Neural crest cell (in vitro differentiated cells): Measurements from ENCODE around the gene MMAB. TPM values are rescaled to one million over a fixed set of nuclear protein-coding genes. Genes with fewer than 3 reads are reported as not detected.

Experiments used
- DNase-seq: peaks from one replicate; pipeline ENCODE4 v3.0.0; 2021; ENCODE audit warnings: low read depth, mixed read lengths, low spot score
- H3K27ac Mint-ChIP-seq: one replicate; pipeline ENCODE4 v1.8.0; 2021; ENCODE audit warnings: mild to moderate bottlenecking, mixed read lengths; ENCODE audit not compliant: unreplicated experiment
- H3K27me3 Mint-ChIP-seq: 2 replicates; pipeline ENCODE4 v1.8.0; 2021; ENCODE audit warnings: low read depth, mild to moderate bottlenecking, mixed read lengths
- H3K36me3 Mint-ChIP-seq: 2 replicates; pipeline ENCODE4 v1.8.0; 2021; ENCODE audit warnings: low read depth, mild to moderate bottlenecking, mixed read lengths
- H3K4me1 Mint-ChIP-seq: 2 replicates; pipeline ENCODE4 v1.8.0; 2021; ENCODE audit warnings: mixed read lengths
- H3K4me3 Mint-ChIP-seq: one replicate; pipeline ENCODE4 v1.8.0; 2021; ENCODE audit warnings: mild to moderate bottlenecking, mixed read lengths
- H3K9me3 Mint-ChIP-seq: 2 replicates; pipeline ENCODE4 v1.8.0; 2021; ENCODE audit warnings: mixed read lengths
- CTCF ChIP-seq: fragments of 200-600 bp; sonication (generic); conservative IDR thresholded peaks from 2 replicates; pipeline ENCODE4 v1.5.0; 2021; ENCODE audit warnings: antibody characterized with exemption, mild to moderate bottlenecking
- total RNA-seq: library from RNA; stranded (reverse); gene quantifications from 2 replicates; pipeline ENCODE4 v1.2.1, GENCODE V29; 2021

The MMAB gene
- total RNA-seq, 1 donor from 2014 or later, result 95.6 TPM

DNA sequence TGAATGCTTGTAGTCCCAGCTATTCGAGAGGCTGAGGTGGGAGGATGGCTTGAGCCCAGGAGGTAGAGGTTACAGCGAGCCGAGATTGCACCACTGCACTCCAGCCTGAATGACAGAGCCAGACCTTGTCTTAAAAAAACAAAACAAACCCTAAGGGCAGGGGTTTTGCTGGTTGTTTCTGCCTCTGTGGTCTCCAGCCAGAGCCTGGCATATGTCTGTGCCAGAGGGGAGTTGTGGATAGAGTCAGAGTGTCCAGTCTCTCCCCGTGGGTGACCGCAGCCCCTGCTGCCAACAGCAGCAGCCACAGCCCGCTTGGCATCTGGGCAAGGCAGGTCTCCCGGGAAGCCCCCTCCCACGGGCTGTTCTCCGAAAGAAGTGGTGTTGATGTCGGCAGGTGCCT lies 37.9 kb upstream of the MMAB start:
- no peak for DNase-seq
- Mint-ChIP-seq H3K27ac (no peak overlapping the region), H3K27me3 (peaks cover 11% of the 10 kb centered on the region), H3K9me3 (no peaks in the 10 kb centered on the region), H3K36me3 (no peaks in the 10 kb centered on the region), H3K4me1 (peaks cover 27% of the 10 kb centered on the region), H3K4me3 (no peak overlapping the region)
- TF ChIP-seq CTCF, result no peak

- peaks cover 5% of the 10 kb centered on the region for H3K27me3 Mint-ChIP-seq
- no peak for DNase-seq
- no peak overlapping the region for H3K27ac Mint-ChIP-seq
- no peak for TF ChIP-seq CTCF
- no peaks in the 10 kb centered on the region for H3K9me3 Mint-ChIP-seq
- H3K4me1 Mint-ChIP-seq, result peaks cover 30% of the 10 kb centered on the region
- H3K36me3 Mint-ChIP-seq, result no peaks in the 10 kb centered on the region
- no peak overlapping the region for H3K4me3 Mint-ChIP-seq
These were observed 37.2 kb upstream of the MMAB start for GRCh38 chr12:109610523-109610922.

GRCh38 chr12:109609342-109609741 lies 36.0 kb upstream of the MMAB start:
- no peak for TF ChIP-seq CTCF
- Mint-ChIP-seq H3K9me3 (no peaks in the 10 kb centered on the region), H3K4me3 (no peak overlapping the region), H3K4me1 (peaks cover 37% of the 10 kb centered on the region), H3K36me3 (no peaks in the 10 kb centered on the region), H3K27me3 (peaks cover 7% of the 10 kb centered on the region), H3K27ac (no peak overlapping the region)
- DNase-seq, result no peak

GRCh38 chr12:109608793-109609192 lies 35.5 kb upstream of the MMAB start:
- peak overlapping the region; percentile 67 for H3K27ac Mint-ChIP-seq
- TF ChIP-seq CTCF, result no peak

GRCh38 chr12:109608270-109608669 lies 35.0 kb upstream of the MMAB start:
- Mint-ChIP-seq H3K4me1 (peaks cover 35% of the 10 kb centered on the region), H3K27ac (peak overlapping the region; percentile 67), H3K27me3 (peaks cover 7% of the 10 kb centered on the region), H3K4me3 (no peak overlapping the region), H3K36me3 (no peaks in the 10 kb centered on the region), H3K9me3 (no peaks in the 10 kb centered on the region)
- DNase-seq, result no peak
- no peak for TF ChIP-seq CTCF

More at GRCh38 chr12:109608793-109609192, 35.5 kb upstream of the MMAB start:
- Mint-ChIP-seq H3K4me1 (peaks cover 38% of the 10 kb centered on the region), H3K9me3 (no peaks in the 10 kb centered on the region), H3K27me3 (peaks cover 7% of the 10 kb centered on the region), H3K4me3 (no peak overlapping the region), H3K36me3 (no peaks in the 10 kb centered on the region)
- no peak for DNase-seq

DNA sequence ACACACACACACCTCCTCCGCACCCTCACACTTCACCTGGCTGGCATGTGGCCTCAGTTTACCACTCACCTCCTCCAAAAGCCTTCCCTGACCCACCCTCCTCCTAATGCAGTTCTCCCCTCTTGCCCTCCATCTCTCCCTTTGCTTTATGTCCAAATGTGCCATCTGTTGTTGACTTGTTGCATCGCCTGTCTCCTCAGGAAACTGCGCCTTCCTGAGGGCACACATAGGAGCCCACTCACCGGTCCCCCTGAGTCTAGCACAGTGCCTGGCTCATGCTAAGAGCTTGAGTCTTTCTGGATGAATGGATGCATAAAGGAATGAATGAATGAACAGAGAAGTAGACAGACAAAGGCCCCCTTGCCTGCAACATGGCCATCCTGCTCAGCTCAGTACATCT lies 34.3 kb upstream of the MMAB start:
- Mint-ChIP-seq H3K36me3 (no peaks in the 10 kb centered on the region), H3K27ac (no peak overlapping the region), H3K27me3 (peaks cover 7% of the 10 kb centered on the region), H3K4me1 (peaks cover 35% of the 10 kb centered on the region), H3K9me3 (no peaks in the 10 kb centered on the region), H3K4me3 (no peak overlapping the region)
- TF ChIP-seq CTCF, result no peak
- no peak for DNase-seq
